ENCODE results near the gene HECW1. TPM values are rescaled to one million over a fixed set of nuclear protein-coding genes. Genes with fewer than 3 reads are reported as not detected.

Gene HECW1
- total RNA-seq, 2 donors from 2014 or later = 0.24 TPM; not detected in 1

- intact Hi-C loops (cut with DNase I) = no loop called here
- DNase-seq (ENCODE audit: low spot score) = no peak
Measured at GRCh38 chr7:43234073-43234472, 121.6 kb downstream of the HECW1 start.

- DNase-seq (ENCODE audit: low spot score) = no peak
- intact Hi-C loops (cut with DNase I) = no loop called here
Measured at GRCh38 chr7:43234968-43235367, 122.5 kb downstream of the HECW1 start.

GRCh38 chr7:43240565-43240964 lies 128.1 kb downstream of the HECW1 start:
- no peak for DNase-seq (ENCODE audit: low spot score)
- intact Hi-C loops (cut with DNase I) = no loop called here

- no peak for DNase-seq (ENCODE audit: low spot score)
- intact Hi-C loops (cut with DNase I) = no loop called here
Measured at GRCh38 chr7:43242628-43243255, 130.3 kb downstream of the HECW1 start.

GRCh38 chr7:43244232-43244631 lies 131.8 kb downstream of the HECW1 start:
- intact Hi-C loops (cut with DNase I) = no loop called here
- DNase-seq (ENCODE audit: low spot score) = no peak

GRCh38 chr7:43244784-43245183 lies 132.3 kb downstream of the HECW1 start:
- intact Hi-C loops (cut with DNase I) = no loop called here
- no peak for DNase-seq (ENCODE audit: low spot score)

GRCh38 chr7:43247757-43248156 lies 135.3 kb downstream of the HECW1 start:
- intact Hi-C loops (cut with DNase I) = no loop called here

GRCh38 chr7:43248553-43248952 lies 136.1 kb downstream of the HECW1 start:
- DNase-seq (ENCODE audit: low spot score) = no peak
- intact Hi-C loops (cut with DNase I) = no loop called here

More at GRCh38 chr7:43247757-43248156, 135.3 kb downstream of the HECW1 start:
- no peak for DNase-seq (ENCODE audit: low spot score)

GRCh38 chr7:43248961-43249822 lies 136.7 kb downstream of the HECW1 start:
- no peak for DNase-seq (ENCODE audit: low spot score)
- intact Hi-C loops (cut with DNase I) = no loop called here

GRCh38 chr7:43249823-43250145 lies 137.3 kb downstream of the HECW1 start:
- DNase-seq (ENCODE audit: low spot score) = no peak
- intact Hi-C loops (cut with DNase I) = no loop called here

- no peak for DNase-seq (ENCODE audit: low spot score)
- intact Hi-C loops (cut with DNase I) = loop anchor here (5.0 kb wide), 1 partner anchor 319 kb away; no protein-coding TSS in a partner anchor
Measured at GRCh38 chr7:43260980-43261878, 148.8 kb downstream of the HECW1 start.

- no peak for DNase-seq (ENCODE audit: low spot score)
- intact Hi-C loops (cut with DNase I) = no loop called here
Measured at GRCh38 chr7:43265139-43265538, 152.7 kb downstream of the HECW1 start.

- intact Hi-C loops (cut with DNase I) = no loop called here
- no peak for DNase-seq (ENCODE audit: low spot score)
Measured at GRCh38 chr7:43273939-43274719, 161.7 kb downstream of the HECW1 start.

GRCh38 chr7:43274752-43275151 lies 162.3 kb downstream of the HECW1 start:
- intact Hi-C loops (cut with DNase I) = no loop called here
- no peak for DNase-seq (ENCODE audit: low spot score)

GRCh38 chr7:43276547-43276946 lies 164.1 kb downstream of the HECW1 start:
- intact Hi-C loops (cut with DNase I) = no loop called here

GRCh38 chr7:43278088-43278644 lies 165.7 kb downstream of the HECW1 start:
- intact Hi-C loops (cut with DNase I) = no loop called here
- no peak for DNase-seq (ENCODE audit: low spot score)

More at GRCh38 chr7:43276547-43276946, 164.1 kb downstream of the HECW1 start:
- no peak for DNase-seq (ENCODE audit: low spot score)

GRCh38 chr7:43281268-43281667 lies 168.8 kb downstream of the HECW1 start:
- intact Hi-C loops (cut with DNase I) = no loop called here
- no peak for DNase-seq (ENCODE audit: low spot score)

- DNase-seq (ENCODE audit: low spot score) = no peak
- intact Hi-C loops (cut with DNase I) = no loop called here
Measured at GRCh38 chr7:43283706-43284105, 171.3 kb downstream of the HECW1 start.

GRCh38 chr7:43289826-43290225 lies 177.4 kb downstream of the HECW1 start:
- no peak for DNase-seq (ENCODE audit: low spot score)
- intact Hi-C loops (cut with DNase I) = no loop called here
